AG09319 (cell line): ENCODE results near the gene PHYKPL.
A peak's percentile ranks its signal among the peaks of the same experiment; 100 is the strongest.

Source experiments
- DNase-seq: peaks from one replicate; pipeline ENCODE4 v3.0.0-alpha.2; 2010; ENCODE audit warnings: low read depth; ENCODE audit errors: extremely low read depth
- TF ChIP-seq, protein P1 (sequence below): IDR thresholded peaks from 2 replicates; pipeline ENCODE4 v1.5.1; 2011; ENCODE audit warnings: low read depth, mild to moderate bottlenecking, inconsistent platforms, low read length, moderate library complexity

The PHYKPL gene

GRCh38 chr5:178232124-178232919 lies at the start of gene PHYKPL:
TSS of gene PHYKPL (minus strand) at chr5:178232802. CDS start at chr5:178232550, 252 bp downstream.
- TF ChIP-seq, protein P1, sequence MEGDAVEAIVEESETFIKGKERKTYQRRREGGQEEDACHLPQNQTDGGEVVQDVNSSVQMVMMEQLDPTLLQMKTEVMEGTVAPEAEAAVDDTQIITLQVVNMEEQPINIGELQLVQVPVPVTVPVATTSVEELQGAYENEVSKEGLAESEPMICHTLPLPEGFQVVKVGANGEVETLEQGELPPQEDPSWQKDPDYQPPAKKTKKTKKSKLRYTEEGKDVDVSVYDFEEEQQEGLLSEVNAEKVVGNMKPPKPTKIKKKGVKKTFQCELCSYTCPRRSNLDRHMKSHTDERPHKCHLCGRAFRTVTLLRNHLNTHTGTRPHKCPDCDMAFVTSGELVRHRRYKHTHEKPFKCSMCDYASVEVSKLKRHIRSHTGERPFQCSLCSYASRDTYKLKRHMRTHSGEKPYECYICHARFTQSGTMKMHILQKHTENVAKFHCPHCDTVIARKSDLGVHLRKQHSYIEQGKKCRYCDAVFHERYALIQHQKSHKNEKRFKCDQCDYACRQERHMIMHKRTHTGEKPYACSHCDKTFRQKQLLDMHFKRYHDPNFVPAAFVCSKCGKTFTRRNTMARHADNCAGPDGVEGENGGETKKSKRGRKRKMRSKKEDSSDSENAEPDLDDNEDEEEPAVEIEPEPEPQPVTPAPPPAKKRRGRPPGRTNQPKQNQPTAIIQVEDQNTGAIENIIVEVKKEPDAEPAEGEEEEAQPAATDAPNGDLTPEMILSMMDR: peak; percentile 3
- peak; percentile 44 for DNase-seq

DNA sequence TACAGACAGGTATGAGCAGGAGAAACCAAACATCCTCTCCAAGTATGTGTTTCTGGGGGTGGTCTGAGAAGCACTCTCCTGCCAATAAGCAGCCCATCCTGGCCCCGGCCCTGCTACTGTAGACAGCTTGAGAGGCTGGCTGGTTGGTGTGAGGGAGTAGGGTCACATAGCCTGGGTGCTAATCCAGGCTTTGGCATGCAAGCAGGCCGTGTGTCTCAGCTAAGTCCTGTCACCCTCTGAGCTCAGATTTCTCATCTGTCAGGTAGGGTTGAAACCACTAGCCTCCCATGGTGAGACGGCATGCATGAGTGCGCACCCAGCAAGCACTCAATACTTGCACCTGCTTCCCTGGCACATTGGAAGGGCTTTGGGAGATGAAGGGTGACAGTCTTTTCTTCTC lies 49.8 kb upstream of the PHYKPL start:
- TF ChIP-seq, protein P1: no peak
- no peak for DNase-seq

- no peak for DNase-seq
Observed at GRCh38 chr5:178281331-178281730, 48.7 kb upstream of the PHYKPL start.

DNA sequence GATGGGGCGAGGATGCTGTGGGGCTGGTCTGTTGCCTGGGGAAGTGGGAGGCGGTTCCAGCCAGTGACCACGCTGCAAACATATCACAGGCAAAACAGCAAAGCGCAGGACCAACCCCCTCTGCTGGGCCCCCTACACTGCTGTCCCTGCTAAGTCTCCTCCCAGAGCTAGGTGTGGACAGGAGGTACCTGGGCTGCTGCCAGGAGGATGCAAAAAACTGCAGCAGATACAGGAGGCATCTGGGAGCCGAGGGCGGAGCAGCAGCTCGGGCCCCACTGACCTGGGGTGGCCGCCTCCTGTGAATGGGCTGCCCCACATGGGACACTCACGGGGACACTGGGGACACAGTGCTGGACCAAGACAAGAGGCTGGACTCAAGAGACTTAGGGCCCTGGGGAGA lies 48.0 kb upstream of the PHYKPL start:
- TF ChIP-seq, protein P1: no peak
- DNase-seq: no peak

More at GRCh38 chr5:178281331-178281730, 48.7 kb upstream of the PHYKPL start:
- TF ChIP-seq, protein P1: no peak

DNA sequence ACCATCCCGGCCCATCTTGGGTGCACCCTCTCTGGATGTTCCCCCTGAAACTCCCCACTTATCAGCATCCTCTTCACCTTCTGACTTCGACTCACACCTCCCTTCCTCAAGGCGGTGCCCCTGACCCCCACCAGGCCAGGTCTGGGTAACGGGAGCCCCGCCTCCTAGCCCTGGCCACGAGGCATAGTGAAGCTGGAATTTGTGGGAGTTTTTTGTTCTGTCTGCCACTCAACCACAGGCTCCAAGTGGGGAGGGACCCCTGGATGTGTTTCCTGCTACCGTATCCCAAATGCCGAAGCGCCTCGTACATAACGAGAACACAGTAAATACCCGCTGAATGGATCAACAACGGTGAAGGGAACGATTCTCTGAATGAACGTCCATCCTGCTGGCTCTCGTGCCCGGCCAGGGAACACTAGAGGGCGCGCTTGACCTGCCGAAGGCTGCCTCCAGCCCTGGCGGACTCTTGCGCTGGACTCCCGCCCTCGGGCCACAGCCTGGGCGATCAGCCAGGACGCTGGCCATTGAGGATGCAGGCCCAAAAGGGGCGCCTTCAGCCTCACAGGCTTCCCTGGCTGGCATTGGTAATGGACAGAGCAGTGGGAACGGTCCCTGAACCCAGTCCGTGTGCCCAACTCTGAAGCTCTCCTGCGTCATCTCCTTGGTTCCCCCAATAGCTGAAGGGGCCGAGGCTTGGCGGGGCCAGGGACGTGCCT lies 47.3 kb upstream of the PHYKPL start:
- TF ChIP-seq, protein P1: peak; percentile 94
- peak; percentile 29 for DNase-seq

DNA sequence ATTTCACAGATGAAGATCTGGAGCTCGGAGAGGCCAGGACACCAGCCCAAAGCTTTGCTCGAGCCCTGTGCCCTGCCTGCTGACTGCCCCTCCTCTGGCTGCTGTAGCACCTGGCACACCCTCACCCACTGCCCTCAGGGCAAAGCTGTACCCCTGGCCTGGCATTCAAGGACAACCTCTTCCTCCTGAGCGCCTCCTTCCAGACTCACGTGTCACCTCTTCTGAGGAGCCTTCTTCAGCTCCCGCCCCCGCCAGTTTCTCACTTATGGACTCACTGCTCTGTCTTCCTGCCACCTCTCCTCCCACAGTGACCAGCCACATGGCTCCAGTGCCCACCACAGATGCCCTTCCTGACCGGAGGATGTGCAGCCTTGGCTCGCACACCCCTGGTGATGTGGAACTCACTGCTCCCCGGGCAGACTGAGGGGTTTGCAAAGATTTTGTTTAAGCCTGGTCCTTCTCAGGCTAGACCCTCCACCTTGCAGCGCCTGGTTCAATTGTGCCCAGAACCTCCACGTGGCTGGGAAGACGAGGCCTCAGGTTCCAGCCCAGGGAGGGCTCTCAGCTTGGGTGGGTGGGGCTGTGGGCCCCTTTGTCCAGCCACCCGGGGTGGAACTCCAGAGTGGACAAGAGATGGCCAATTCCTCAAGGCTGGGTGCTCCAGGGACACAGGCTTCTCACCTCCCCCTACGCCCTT lies 46.6 kb upstream of the PHYKPL start:
- no peak for DNase-seq
- TF ChIP-seq, protein P1: no peak
